Activated T-cell treated with anti-CD3 and anti-CD28 coated beads for 24 hours (primary cell): ENCODE data around the gene DPY19L3.
"Not testable (repeated sequence)": the region's sequence is repeated elsewhere in the genome, so short reads cannot be mapped to it uniquely, and the experiment has no call there.

Experiments used
- DNase-seq: peaks from one replicate; pipeline ENCODE4 v3.0.0-alpha.2; 2020; ENCODE audit warnings: low read depth

The DPY19L3 gene

DNA sequence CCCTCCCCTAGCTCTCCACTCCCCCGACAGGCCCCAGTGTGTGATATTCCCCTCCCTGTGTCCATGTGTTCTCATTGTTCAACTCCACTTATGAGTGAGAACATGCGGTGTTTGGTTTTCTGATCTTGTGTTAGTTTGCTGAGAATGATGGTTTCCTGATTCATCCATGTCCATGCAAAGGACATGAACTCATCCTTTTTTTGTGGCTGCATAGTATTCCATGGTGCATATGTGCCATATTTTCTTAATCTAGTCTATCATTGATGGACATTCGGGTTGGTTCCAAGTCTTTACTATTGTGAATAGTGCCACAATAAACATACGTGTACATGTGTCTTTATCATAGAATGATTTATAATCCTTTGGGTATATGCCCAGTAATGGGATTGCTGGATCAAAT lies 106.9 kb downstream of the DPY19L3 start:
- DNase-seq = not testable (repeated sequence)

GRCh38 chr19:32519023-32519422 lies 113.5 kb downstream of the DPY19L3 start:
- no peak for DNase-seq

- no peak for DNase-seq
Observed at GRCh38 chr19:32522967-32523366, 117.4 kb downstream of the DPY19L3 start.

DNA sequence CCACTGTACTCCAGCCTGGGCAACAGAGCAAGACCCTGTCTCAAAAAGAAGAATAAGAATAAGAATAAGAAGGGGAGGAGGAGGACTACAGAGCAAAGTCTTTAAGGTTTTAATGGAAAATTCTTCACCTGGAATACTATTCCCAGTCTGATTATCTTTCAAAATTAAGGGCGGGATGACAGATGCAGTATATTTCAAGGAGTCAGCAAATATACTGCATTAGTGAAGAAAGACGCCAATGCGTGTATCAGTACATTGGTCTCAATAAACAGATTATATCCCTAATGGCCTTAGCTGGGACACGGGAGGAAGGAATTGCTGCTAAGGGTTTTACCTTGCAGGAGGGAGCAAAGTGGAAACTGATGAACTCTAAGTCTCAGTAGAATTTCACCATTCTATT lies 121.3 kb downstream of the DPY19L3 start:
- no peak for DNase-seq

GRCh38 chr19:32530773-32531172 lies 125.2 kb downstream of the DPY19L3 start:
- DNase-seq = no peak

DNA sequence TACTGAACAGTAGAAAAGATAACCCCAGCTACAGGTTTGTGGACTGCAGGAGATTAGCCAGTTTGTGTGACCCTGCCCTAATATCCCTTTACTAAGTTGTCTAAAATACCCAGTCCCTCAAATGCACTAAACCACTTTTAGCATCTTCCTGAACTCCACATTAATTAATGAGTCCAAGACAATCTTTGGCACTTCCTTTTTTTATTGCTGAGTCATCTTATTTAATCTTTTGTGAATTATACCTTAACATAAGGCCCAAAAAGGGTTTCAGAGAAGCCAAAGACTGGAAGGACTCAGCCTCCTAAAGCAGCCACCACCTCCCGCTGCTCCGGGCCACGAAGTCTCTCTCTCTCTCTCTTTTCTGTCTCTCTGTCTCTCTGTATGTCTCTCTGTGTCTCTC lies 126.7 kb downstream of the DPY19L3 start:
- no peak for DNase-seq
